HG03558 (cell line): ENCODE measurements around the gene MLLT3.

ENCODE experiments used
- ATAC-seq: cut with Tn5 transposase; IDR thresholded peaks from one replicate; pipeline ENCODE4 v1.9.1; 2021; ENCODE audit warnings: moderate number of reproducible peaks; ENCODE audit not compliant: unreplicated experiment; ENCODE audit errors: extremely low read depth

MLLT3 gene

DNA sequence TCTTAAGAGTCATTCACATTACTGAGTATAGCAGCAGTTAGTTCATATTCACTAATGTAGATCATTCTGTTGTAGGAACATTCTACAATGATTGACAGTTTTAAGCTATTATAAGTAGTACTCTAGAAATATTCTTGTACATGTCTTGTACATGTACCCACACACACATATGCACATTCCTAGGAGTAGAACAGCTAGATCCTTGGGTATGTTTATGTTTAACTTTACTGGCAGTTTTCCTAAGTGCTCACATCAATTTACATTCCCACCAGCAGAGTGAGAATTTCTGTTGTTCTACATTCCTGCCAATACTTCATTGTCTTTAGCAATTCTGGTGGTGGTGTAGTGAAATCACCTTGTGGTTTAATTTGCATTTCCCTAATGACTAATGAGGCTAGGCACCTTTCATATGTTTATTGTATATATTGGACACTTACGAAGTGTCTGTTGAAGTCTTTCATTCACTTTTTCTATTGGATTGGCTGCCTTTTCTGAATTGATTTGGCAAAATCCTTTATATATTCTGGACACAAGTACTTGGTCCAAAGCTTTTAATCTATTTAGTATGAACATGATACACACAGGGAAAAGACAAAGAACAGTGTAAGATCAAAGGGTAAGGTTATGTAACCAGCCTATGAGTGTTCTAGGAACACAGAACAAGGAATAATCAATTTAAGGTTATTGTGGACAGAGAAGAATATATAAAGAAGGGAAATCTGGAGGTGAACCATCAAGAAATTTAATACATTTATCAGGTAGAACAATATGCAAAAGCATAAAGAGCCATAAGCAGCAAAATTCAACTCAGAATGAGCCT is 95.6 kb downstream of the MLLT3 start:
- ATAC-seq, result peak; percentile 79

DNA sequence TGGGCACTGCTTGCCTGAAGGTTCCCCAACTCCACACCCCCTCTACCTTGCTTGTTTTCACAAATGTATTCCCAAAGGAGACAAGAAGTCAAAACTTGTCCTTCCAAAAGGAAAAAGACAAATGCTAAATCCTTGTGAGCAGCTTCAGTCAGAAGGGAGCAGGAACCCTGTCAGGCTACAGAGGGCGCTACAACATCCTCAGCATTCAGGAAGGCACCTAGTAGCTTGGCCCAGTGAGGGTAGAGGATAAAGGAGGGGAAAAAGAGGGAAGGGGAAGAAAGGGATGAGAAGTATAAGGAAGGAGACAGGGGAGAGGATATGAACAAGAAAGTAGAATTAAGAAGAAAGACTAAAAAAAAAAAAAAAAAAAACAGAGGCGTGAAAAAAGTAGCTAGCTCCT is 97.5 kb downstream of the MLLT3 start:
- no peak for ATAC-seq

DNA sequence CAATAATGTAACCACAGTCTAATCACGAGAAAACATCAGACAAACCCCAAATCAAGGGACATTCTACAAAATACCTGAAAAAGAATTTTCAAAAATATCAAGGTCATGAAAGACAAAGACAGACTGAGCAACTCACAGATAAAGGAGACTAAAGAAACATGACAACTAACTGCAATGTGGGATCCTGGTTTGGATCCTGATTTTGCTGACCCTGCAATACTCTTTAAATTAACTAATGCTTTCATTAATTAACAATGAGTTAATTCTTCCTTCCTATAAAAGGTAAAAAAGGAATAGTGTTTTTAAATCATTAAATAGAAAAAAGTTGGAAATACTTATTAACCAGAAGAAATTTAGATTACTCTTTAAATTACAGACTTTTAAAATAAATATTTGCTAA is 103.6 kb downstream of the MLLT3 start:
- no peak for ATAC-seq

DNA sequence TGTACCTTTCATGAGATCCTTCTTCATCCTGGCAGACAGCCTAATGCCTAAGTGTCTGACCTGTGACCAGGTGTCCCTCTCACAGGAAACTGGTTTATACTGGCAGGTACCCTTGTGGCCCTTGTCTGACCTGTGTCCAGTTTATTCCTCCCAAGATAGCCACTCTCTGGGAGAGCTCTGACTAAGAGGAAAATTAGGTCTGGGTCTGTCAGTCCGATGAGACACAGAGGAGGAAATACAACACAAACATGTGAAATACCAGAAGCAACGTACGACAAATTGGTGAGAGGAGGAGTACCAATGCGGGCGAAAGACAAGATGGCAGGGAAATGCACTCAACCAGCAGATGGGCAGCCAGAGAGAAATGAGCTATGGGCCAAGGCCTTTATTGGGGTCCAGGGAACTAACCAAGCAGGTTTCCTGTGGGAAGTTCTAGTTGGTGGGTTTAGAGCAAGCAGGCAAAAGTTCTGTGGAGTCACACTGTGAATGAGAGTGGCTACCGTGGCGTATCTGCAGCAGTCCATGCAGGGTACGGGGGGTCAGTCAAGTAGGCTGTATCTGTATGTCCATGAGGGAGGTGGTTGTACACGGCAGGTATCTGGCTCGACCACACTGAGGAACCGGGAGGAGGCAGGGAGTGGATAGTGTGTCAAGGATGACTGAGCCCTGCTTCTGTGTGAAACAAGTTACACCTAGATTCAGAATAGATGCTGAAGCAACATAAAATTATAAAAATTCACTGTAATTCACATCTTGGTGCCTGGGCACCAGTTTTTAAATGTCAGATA is 109.0 kb downstream of the MLLT3 start:
- ATAC-seq, result no peak

DNA sequence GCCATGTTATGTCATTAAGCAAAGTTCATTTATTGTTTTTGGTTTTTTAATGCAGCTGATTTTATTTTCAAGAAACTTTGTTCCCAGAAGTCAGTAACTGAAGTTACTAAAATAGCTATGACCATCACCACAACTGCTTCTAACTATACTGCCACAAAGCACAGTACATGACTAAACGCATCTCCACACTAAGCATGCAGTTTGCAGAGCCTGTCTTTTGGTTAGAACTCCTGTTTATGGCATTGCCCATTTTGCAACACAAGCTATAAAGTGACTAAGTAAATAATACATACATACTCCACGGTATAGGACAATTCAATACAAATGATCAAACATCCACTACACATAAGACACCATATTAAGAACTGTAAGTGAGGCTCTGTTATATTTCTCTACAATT is 109.7 kb downstream of the MLLT3 start:
- no peak for ATAC-seq

DNA sequence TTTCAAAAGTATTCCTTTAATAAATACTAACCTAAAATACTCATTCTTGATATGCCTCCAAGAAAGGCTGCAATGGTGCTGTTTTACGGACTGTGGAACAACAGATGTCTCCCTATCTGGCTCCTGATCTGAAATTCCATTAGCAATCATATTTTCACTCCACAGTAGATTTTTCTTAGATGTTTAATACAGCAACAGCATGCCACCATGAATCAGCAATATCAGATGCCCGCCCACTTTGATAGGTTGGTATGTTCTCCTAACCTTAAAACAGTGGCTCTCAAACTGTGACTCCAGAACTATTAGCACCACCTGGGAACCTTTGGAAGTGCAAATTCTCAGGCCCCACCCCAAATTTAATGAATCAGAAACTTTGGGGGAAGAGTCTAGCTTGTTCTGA is 110.2 kb downstream of the MLLT3 start:
- ATAC-seq, result no peak

DNA sequence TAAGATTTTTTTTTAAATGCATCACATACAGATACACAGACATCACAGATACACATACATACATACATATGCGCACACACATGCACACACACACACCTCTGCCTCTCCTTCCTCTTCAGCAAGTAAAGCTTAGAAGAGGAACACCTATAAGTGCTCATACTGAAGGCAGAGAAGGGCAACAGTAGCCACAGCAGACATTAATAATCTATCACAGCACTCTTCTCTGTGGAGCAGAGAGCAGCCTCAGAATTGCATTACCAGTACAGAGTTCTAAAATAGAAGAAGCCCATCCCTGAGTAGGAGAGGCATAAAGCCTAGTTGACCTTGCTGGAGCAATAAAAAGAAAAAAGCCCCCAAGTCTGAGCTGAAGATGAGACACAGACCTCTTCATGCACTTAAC is 110.6 kb downstream of the MLLT3 start:
- no peak for ATAC-seq

DNA sequence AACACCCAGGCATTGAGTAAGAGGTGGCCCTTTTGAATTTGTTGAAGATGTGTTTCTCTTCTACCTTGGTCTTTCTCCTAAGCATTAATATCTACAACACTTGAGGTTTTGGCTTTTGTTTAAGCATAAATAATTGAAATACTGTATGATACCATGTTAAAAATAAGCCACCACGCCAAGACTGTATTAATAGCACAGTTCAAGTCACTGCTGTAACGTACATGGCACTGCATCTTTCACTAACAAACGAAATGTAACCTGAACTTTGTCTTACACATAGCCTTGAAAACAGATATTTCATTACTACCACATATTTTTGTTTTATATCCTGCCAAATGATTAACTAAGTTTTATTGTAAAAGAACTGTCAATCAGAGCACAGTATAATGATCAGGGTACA is 112.8 kb downstream of the MLLT3 start:
- ATAC-seq, result no peak

DNA sequence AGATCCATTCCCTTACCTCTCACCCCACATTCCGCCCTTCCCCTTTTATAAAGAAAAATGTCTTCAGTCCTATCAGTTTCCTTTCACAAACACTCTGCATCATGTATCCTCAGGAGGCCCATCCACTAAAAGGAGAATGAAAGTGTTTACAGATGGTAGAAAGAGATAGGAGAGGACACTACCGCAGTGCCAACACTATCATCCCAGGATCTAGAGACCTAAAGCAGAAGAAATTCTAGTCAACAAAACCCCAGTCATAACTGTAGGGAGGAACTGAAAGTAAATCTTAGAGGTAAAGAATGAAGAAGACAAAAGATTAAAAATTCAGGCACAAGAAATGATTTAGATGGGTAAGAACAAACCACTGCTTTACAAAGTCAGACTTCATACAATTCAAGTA is 114.1 kb downstream of the MLLT3 start:
- peak; percentile 53 for ATAC-seq

DNA sequence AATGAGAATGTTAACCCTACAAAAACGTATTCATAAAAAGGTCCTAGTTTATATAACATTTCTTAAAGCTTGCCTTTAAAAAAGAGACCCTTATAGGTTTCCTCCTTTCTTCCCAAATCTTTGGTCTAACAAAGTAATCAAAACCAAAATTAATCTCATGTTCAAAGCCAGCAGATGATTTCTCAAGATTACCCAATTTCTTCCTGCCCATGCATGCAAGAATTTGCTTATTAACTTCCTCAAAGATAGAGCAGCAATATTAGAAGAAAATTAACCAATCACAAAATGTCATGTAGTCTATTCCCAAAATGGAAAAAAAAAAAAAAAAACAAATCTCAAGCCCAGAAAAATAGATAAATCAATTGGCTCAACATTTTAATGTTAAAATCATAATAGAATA is 114.9 kb downstream of the MLLT3 start:
- no peak for ATAC-seq

DNA sequence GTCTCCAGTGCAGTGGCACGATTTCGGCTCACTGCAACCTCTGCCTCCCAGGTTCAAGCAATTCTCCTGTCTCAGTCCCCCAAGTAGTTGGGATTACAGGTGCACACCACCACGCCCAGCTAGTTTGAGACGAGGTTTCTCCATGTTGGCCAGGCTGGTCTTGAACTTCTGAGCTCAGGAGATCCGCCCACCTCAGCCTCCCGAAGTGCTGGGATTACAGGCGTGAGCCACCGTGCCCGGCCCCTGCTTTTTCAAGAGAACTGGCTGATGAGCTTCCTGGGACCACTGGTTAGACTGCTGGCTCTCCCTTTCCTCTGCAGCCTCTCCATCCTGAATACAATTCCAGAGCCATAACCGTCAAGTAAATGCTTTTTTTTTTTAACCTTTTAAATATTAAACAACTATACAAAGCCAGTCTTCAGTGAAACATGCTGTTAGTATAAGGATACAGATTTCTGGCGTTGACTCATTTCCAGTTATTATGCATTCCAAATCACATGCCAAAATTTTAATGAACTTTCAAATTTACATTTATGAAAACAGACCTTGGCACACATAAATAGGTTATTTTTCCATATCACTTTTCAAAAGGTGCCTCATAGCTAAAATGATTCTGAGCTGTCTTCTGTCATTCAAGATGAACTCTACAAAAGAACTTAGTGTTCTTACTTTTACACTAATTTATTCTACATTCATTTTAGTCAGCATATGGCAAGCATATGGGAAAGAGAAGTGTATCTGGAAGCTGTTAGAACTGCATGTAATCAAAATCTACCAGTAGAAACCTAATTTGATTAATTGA is 116.0 kb downstream of the MLLT3 start:
- no peak for ATAC-seq

DNA sequence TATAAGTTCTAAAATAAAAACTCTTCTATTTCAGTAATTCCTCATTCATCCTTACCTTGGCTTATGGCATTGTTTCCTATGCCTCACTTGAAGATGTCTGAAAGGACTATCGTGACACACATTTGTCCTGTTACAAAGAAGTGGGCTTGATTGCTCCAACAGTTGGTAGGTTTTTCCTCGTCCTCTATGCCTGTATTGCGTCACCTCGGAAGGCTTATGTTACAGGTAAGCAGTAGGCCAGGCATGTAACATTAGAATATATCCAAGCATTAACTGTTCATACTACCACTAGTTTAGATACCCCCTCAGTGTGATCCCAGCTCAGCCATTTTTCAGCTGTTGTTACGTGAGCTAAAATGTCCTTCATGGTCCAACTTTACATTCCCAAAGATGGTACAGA is 116.7 kb downstream of the MLLT3 start:
- no peak for ATAC-seq

DNA sequence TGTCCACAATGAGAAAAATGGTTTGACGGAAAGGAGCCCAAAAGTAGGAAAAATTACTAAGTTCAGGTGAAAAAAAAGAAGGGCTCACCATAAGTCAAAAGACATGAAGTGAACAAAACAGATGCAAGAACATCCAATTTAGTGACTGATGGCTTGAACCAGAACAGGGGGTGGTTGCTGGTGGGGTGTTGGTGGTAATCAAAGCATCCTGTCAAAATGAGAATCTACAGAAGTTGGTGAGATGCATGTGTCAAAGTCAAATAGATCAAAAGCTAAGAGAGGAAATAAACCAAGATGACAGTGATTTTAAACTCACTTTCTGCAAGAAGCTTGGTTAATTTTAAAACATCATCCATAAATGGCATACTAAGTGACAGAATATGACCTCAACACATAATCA is 117.4 kb downstream of the MLLT3 start:
- ATAC-seq, result no peak

DNA sequence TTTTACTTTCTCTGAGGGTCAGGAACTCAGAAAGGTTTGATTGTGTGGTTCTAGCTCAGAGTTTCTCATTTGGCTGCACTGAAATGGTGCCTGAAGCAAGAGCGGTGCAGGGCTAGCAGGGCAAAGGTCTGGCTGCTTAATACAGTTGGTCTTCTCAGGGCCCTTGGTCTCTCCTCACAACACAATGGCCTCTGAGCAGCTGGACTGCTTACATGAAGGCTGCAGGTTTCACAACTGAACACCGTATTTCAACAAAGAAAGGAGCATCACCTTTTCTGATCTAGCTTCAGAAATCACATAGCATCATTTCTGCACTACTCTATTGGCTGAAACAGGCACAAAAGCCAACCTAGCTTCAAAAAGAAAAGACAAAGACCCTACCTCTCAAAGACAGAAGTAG is 122.2 kb downstream of the MLLT3 start:
- ATAC-seq, result no peak

DNA sequence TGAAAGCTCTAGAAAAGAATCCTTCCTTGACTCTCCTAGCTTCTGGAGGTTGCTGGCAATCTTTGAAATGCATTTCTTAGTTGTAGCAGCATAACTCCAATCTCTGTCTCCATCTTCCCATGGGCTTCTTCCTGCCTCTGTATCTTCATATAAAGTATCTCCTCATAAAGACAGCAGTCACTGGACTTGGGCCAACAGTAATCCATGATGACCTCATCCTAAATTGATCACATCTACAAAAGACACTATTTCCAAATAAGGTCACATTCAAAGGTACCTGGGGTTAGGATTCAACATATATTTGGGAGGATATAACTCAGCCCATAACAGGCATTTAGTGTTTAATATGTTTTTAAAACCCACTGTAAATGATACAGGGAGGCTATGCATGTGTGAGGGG is 123.3 kb downstream of the MLLT3 start:
- no peak for ATAC-seq

DNA sequence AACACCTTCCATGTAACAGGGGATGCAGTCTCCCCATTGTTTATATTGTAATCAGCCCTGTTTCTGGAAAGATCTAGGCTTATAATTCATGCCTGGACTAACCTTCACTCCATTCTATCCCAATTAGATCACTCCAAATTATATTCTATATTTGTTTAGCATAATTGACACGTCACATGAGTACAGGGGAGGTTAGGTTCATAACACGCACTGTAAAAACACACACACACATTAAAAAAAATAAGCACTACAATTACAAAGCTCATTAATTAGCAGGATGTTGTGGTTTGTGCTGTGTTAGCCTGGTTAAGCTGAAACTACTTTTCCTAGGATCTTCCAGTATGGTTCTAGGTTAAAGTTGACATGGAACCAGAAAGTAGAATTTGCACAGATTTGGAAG is 126.0 kb downstream of the MLLT3 start:
- no peak for ATAC-seq

DNA sequence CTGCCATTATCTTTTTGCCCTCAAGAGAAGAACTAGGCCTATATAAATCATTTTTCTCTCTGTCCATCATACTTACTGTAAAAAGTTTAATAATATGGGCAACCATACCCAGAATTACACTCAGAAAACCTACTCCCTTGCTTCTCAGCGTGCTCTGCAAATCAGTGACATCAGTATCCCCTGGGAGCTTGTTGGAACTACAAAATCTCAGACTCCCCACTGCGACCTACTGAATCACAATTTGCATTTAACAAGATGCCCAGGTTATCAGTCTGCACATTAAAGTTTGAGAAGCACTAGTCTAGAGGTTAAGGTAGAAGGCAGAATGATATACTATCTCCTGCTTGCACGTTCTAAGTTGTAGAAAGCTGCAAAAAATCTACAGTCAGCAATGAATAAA is 127.2 kb downstream of the MLLT3 start:
- ATAC-seq, result no peak

DNA sequence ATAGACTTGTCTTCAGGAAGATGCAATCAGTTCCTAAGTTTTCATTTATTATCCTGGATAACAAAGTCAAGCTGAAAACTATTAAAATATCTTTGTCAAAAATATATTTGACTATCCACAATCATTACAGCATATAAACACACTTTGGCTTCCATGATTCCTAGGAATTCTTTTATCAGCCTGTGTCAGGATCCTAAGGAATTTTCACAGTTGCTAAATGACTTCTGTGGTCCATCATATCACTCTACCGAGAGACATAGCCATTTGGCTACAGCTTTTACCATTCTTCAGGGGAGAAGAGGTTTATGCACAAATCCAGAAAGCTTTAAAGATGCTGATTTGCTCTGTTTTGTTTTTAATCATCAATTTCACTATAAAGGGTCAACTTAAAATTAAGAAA is 128.3 kb downstream of the MLLT3 start:
- ATAC-seq, result no peak

DNA sequence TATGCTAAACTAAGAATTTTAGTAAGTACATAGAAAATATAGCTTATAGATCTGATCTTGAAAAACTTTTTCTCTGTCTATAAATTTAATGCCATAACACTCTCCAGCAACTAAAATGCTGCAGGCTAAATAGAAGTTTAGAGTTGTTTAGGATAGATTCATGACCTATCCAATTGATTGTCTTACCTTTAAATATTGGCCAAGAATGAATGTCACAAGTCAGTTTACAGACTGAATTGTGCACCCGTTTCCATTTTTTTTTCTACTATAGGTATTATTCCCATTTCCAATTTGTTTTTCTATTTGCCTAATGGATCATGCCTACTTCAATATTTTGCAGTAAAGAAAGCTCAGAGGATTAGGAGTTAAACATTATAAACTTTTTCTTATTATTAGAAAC is 129.5 kb downstream of the MLLT3 start:
- no peak for ATAC-seq

DNA sequence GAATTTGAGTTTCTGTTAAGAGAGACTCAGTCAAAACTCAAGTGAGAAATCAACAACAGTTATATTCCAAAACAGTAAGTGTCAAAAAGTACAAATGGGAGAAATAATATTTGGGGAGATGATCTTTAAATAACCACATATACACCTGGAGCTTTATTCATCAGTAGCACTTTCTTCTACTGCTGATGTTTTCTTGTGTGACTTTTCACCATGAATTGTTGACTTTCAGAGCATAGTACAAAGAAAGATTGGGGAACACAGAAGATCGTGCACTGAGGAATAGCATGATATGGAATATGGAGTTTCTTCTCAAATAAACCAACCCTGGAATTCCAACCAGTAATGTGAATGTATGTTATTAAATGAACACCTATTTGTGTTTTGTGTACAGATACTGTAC is 130.7 kb downstream of the MLLT3 start:
- ATAC-seq, result no peak

DNA sequence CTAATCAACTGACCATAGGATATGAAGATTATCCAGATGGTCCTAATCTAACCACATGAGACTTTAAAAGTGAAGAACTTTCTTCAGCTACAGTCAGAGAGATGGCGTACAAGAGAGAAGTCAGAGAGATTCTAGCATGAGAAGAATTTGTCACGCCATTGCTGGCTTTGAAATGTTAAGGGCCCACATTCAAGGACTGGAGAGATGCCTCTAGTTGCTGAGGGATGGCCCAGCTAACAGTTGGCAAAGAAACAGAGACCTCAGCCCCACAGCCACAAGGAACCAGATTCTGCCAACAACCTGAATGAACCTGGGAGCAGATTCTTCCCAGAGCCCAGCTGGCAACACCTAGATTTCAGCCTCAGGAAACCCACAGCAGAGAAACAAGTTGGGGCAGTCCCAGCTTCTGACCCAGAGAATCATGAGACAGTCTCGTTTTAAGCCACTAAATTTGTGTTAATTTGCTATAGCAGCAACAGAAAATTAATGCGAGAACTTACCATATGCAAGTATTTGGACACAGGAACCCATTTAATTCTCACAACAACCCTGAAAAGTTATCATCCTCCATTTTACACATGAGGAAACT is 132.0 kb downstream of the MLLT3 start:
- ATAC-seq, result no peak
